NCI-H2107 treated with DMSO at 0.1 percent for 48 hours (cell line): ENCODE data around the gene DNAJC5G.
A peak's percentile ranks its signal among the peaks of the same experiment; 100 is the strongest.
"Not testable (repeated sequence)": the region's sequence is repeated elsewhere in the genome, so short reads cannot be mapped to it uniquely, and the experiment has no call there.

Source experiments
- DNase-seq: peaks from one replicate; lab custom pipeline; 2025; ENCODE audit not compliant: unreplicated experiment; lab: John Stamatoyannopoulos, UW

The DNAJC5G gene

DNA sequence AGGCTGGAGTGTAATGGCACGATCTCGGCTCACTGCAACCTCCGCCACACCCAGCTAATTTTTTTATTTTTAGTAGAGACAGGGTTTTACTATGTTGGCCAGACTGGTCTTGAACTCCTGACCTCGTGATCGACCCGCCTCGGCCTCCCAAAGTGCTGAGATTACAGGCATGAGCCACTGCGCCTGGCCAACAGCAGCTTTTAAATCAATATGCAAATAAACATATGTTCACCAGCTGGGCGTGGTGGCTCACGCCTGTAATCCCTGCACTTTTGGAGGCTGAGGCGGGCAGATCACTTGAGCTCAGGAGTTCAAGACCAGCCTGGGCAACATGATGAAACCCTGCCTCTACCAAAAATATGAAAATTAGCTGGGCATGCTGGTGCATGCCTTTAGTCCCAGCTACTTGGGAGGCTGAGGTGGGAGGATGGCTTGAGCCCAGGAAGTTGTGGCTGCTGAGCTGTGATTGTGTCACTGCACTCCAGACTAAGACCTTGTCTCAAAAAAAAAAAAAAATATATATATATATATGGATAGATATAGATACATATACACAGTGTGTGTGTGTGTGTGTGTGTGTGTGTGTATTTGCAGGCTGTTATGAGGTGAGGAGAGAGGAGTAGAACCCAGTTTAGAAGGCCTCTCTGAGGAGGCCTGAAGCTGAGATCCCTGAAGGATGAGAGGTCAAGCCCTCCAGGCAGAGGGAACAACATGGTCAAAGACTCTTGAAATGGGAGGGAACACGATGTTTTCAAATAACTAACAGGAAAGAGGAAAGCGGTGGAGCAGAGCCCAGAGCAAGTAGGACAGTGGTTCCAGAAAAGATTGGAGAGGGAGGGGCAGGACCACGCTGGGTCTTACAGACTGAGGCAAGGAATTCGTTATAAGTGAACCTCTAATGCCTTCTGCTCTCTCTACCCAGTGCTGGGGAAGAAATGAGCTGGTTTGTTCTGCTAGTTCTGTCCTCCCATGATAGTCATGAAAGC is 2.4 kb upstream of the DNAJC5G start:
- DNase-seq: not testable (repeated sequence)

DNA sequence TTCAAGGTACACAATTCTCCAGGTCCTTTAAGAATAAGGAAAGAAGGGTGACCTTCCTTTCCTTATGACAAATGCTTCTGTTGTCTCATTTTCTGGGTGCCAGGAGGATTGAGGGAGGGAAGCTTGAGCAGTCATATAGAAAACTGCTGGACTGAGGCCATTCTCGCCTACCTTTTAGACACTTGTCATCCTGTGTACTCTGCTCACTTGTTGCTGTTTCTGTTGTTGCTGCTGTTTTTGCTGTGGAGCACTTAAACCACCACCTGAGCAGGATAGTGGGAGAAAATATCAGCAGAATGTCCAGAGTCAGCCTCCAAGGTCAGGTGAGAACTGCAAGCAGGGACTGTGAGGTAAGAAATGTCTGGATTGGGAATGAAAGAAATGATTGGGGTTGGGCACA is 2.8 kb downstream of the DNAJC5G start:
- no peak for DNase-seq

DNA sequence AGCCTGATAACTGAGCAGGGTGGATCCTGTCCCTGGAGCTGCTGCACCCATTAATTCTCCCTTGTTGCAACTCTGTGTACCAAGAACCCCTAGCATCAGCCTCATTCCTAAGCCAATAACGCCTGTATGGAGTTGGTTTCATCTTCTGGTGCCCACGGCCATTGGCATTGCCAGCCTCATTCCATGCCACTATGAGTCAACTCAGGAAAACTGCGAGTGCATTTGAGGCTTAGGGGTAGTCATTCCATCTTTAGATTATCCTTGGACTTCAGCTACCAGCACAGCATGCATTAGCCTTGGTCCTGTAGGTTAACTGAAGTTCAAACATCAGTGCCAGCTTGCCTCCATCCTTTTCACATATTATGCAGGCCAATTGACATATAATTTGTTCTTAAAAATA is 5.6 kb downstream of the DNAJC5G start:
- DNase-seq: no peak

DNA sequence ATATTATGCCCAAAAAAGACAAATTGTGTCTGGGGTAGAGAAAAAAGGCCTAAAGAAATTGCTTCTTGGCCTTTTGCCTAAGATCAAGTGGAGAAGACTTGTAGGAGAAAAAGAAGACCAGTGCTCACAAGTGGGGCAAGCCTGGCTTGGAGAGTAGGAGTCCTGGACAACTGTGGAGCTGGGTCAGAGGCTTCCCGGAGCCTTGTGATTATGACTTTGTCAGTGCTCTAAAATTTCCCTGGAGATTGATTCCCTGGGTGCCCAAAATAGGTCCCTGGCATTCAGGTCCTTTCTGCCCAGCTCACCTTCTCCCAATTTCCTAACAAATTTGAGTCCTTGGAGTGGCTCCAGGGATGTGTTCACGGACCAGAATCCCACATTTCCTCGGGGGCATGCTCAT is 6.2 kb downstream of the DNAJC5G start:
- DNase-seq: no peak

DNA sequence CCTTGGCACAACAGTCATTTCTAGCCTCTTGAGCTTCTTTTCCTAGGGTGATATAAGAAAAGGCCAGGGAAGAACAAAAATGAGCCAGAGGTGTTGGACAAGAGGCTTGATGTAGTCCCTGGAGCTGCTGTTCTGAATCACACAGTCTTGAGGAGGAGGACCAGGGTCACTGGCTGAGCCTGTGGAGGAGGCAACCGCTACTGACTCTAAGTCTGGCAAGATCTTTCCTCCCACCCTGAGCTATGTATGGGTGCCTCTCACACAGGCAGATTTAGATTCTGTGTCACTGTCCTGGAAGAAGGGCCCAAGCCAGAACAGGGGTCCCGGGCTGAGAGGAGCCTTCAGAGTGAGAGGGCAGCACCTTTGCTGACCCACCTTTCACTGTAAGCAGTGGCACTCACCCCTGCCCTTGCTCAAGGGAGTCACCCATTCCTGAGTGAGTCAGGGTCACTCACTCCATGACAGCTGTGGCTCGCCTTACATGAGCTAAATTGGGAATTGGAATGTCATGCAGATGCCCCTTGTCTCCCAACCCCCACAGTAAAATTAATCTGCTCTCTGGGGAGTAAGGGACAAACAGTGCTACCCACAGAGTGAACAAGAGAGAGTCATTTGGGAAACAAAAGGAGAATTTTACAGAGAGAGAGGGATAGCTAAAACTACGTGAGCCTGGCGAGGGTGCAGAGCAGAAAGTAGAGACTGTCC is 6.8 kb downstream of the DNAJC5G start, which contains the start of gene TRIM54:
TSS of gene TRIM54 (plus strand) at position 575 of the 705 bp plus-strand sequence. CDS start 303 bp downstream, outside the sequence.
- DNase-seq: no peak

DNA sequence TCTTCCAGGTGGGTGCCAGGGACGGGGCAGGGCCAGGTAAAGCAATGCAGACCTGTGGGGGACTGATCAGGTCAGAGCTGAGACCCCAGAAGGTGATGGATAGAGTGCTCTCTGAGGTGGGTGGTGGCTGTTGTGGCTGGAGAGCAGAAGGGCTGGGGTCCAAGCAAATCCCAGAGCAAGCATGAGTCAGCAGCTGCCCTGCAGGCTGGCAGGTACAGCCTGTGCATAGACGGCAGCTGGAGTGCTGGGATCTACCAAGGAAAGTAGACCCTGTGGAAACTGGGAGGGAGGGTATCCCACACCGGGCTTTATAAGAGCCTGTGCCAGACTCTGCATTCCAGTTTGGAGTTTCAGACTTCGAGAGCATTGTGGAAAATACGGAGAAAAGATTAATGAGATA is 7.7 kb downstream of the DNAJC5G start:
- no peak for DNase-seq

DNA sequence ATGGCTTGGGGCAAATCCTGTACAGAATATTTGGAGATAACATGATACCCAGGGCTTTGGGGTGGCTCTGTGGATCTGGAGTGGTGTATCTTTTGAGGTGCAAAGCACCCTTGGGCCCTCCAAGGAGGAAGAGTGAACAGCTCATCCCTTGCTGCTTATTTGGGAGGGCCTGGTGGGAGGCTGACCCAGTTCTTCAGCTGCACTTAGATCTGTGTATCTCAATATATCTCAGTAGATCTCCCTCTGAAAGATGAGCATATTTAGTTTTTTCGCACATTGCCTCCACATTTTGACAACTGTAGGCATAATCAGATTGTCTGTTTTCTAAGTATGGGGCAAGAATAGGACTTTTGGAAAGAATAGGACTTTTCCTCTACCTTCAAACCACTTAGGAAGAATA is 9.8 kb downstream of the DNAJC5G start:
- DNase-seq: no peak

DNA sequence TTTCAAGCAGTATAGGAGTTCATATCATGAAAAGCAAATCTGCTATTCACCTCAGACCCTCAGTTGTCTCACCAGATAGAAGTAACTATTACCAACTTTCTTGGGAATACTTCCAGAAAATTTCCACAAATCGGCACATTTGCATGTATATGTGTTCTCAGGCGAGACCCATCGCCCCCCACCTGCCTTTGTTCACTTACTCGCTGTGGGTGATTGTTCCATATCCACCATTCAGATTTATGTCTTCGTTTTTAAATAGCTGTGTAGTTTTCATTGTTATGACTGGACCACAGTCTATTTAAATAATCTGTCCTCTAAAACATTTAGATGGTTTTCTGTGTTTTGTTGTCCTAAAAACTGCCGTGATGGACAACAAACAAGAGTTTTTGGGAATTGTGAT is 10.2 kb downstream of the DNAJC5G start:
- no peak for DNase-seq

DNA sequence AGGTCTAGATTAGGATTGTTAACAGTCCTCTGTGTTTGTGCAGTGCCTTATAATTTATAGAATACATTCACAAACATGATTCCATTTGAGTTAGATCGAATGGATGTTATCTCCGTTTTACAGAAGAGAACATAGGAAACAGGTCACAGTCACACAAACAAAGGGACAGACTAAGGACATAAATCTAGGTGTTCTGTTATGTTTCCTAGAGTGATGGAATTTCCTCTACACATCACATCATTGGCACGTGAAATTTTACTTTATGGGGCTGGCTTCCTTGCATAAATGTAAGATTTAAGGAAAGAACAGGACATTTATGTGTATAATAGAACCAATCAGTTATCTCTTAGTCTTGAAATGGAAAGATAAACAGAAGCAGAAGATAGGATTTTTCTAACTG is 13.4 kb downstream of the DNAJC5G start:
- no peak for DNase-seq

DNA sequence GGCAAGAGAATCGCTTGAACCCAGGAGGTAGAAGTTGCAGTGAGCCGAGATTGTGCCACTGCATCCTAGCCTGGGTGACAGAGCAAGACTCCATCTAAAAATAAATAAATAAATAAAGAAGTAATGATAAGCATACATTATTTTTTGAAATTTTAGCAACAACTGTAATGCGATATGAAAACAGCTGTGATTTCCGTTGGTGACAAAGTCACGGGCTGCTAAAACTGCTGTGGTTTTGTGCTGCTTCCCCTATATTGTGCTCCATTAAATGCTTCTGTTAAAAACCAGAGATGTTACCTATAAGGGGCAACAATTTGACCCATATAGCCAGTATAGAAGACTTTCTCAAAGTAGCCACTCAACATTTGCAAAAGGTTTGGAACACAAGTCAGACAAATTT is 15.3 kb downstream of the DNAJC5G start:
- DNase-seq: no peak

DNA sequence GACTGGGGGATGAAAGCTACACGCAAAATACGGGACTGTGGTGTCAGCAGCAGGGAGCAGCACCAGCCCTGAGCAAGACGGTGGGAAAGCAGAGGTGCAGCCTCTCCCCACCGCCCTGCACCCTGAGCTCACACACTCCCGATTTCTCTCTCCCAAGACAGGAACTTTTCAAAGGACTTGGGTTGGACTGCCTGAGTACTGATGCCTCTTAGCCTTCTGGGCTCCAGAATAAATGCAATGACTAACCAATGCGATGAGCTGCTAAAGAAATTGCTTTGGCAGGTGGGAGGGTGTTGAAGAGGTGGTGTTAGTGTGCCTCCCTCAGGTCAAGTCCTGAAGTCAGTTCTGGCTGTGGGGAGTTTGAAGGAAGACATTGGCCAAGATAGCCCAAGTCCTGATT is 16.6 kb downstream of the DNAJC5G start:
- no peak for DNase-seq

DNA sequence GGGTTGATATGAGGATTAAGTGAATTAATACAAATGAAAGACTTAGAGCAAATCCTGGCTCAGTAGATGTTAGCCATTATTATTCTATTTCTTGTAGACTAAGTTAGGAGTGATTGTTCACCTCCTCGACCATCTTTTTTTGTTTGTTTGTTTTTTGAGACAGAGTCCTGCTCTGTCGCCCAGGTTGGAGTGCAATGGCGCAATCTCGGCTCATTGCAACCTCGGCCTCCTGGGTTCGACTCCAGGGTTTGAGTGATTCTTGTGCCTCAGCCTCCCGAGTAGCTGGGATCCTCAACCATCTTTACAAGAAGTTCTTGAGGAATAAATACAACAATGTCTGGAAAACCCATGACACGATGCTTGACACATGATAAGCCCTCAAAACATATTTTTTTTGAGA is 19.7 kb downstream of the DNAJC5G start:
- no peak for DNase-seq

DNA sequence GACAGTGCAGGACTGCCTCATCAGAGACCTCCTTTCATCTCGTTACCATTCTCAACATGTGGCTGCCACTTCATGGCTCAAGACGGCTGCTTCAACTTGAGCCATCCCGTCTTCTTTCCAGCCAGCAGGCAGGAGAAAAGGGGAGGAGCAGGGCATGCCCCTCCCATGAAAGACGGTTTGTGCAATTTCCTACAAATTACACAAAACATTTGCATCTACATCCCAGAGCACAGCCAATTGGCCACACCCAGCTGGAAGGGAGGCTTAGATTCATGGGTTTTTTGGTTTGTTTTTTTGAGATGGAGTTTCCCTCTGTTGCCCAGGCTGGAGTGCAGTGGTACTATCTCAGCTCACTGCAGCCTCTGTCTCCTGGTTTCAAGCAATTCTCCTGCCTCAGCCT is 21.2 kb downstream of the DNAJC5G start:
- DNase-seq: no peak

DNA sequence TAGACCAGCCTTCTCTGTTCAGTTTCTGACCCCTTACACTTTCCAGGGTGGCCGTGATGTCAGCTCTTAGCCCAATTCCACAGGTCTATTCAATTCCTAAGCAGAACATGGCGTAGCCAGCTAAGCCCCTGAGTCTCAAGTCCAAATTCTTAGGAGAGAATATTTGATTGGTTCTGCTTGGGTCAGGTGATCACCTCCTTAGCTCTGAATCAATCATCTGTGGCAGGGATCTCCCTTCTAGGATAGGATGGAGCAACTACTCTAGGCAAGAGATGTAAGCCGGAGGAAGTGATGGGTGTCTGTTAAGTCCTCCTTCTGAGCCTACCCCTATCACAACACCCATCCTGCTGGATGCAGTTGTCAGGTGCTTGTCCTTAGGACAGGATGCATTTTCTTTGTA is 22.0 kb downstream of the DNAJC5G start:
- DNase-seq: no peak

DNA sequence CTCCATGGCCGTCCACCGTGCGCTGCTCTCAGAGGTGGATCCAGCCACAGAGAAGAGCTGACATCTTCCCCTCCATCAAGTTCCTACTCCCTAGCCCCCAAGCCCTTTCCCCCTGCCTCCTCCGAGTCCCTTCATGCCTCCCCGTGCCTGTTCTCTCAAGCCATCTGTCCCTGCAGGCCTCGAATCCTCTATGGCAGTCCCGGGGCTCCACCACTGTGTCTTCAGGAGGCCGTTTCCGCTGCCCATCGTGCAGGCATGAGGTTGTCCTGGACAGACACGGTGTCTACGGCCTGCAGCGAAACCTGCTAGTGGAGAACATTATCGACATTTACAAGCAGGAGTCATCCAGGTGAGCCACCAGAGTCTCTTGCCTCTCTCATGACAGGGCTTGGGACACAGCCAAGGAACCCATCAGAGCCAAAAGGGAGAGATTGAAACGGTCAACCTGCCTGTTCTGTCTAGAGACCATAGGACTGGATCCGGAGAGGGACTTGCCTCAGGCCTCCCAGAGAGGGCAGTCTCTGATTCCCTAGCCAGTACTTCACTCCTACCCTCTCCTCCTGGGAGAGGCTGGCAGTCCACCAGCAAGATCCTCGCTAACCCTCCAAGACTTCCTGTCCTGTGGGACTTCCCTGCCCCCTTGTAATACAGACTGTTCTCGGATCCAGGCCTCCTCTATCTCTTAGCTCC is 23.3 kb downstream of the DNAJC5G start:
- DNase-seq: no peak

DNA sequence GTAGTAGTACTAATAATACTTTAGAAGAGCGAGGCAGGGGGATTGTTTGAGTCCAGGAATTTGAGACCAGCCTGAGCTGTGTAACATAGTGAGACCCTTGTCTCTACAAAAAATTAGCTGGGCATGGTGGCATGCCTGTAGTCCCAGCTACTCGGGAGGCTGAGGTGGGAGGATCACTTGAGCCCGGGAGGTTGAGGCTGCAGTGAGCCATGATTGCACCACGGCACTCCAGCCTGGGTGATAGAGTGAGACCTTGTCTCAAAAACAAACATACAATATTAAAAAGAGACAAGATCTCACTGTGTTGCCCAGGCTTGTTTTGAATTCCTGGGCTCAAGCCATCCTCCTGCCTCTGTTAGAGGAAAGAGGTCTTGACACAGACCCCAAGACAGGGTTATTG is 25.4 kb downstream of the DNAJC5G start:
- DNase-seq: not testable (repeated sequence)

DNA sequence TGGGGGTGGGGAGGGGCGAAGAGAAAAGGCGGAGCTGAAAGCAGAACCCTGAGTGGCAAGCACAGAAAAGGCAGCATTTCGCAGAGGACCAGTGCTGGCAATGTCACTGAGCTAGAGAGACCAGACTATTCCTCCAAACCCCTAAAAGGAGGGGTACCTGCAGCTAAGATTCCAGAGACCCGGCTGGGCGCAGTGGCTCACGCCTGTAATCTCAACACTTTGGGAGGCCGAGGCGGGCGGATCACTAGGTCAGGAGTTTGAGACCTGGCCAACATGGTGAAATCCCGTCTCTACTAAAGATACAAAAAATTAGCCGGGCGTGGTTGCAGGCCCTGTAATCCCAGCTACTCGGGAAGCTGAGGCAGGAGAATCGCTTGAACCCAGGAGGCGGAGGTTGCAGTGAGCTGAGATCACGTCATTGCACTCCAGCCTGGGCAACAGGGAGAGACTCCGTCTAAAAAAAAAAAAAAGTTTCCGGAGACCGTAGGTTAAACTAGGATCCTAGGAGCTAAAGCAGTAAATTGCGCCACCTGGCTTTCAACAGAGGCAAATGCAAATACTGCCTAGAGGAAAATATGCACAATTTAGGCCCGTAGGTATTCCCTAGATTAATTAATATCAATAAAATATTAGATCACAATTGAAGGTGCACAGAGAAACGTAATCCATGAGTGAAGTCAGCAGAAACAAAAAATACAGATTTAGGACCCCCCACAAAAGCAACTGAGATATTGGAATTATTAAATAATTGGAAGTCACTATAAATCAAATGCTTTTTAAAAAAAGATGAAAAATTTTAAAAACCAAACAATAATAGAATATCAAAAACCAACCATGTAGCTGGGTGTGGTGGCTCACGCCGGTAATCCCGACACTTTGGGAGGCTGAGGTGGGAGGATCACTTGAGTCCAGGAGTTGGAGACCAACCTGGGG is 28.1 kb downstream of the DNAJC5G start:
- DNase-seq: peak; percentile 32

DNA sequence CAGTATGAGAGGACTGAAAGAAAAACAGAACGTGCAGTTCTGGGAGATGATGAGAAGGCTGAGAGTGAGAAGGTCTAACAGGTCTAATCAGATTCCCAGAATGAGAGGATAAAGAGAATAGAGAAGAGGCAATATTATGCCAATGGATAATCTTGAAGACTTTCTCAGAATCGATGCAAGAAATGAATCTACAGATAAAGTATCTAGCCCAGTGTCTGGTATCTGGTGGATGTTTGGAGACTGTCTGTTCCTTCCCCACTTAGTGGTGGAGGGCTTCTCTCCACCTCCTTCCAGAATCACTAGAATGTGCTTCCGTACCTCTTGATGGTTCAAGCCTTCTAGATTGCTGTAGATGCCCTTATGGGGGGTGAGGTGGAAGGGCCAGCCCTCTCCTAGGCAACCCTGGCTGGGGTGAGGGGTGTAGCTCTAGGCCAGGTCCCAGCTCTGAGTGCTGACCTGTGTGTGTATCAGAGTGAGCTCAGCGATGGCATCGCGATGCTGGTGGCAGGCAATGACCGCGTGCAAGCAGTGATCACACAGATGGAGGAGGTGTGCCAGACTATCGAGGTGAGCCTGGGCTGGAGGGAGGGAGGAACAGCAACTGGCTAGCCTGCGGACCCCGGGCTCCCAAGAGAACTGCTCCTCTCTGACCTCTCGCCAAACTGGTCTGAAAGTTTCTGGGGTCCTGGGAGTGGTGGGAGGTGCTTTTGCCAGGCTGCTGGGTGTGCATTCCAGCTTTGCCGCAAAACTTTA is 29.4 kb downstream of the DNAJC5G start:
- no peak for DNase-seq

DNA sequence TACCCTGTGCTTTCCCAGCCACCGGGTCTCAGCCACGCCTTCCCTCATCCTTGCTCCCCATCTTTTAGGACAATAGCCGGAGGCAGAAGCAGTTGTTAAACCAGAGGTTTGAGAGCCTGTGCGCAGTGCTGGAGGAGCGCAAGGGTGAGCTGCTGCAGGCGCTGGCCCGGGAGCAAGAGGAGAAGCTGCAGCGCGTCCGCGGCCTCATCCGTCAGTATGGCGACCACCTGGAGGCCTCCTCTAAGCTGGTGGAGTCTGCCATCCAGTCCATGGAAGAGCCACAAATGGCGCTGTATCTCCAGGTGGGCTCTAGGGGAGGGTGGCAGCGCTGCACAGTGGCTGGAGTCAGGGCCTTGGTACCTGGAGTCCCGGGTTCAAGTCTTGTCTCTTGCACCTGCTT is 30.3 kb downstream of the DNAJC5G start:
- no peak for DNase-seq

DNA sequence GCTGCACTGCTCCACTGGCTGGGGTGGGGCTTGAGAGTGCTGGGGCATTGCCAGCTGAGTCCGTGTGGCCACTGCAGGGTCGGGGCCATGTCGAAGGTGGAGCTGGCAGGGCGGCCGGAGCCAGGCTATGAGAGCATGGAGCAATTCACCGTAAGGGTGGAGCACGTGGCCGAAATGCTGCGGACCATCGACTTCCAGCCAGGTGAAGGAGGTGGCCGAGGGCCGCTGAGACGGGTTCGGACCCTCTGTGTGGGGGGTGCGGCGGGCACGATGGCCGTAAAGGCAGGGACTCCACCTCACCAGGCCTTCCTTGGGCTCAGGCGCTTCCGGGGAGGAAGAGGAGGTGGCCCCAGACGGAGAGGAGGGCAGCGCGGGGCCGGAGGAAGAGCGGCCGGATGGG is 30.9 kb downstream of the DNAJC5G start:
- DNase-seq: no peak
